Measurements from ENCODE around the gene H2BK1. TPM values are rescaled to one million over a fixed set of nuclear protein-coding genes. Genes with fewer than 3 reads are reported as not detected.

H2BK1 gene
- polyA plus RNA-seq, 1 donor (not counting 4 experiments of a cell fraction or from before 2014, with no cell fraction given): not detected

- dilution Hi-C loops (cut with MboI; ENCODE audit: extremely low pct_ligation_motif_present, low sequenced_read_pairs): no loop called here
- H3K4me3 ChIP-seq (ENCODE audit: control insufficient read depth in 2 of 3, extremely low read depth in 1 of 3, insufficient read depth in 2 of 3, low read depth in 1 of 3, low read length in 3 of 3): peak within 1 kb of the TSS; percentile 81 to 98 (median 94)
- peaks cover 8% of the 10 kb centered on the region for H4K20me1 ChIP-seq (ENCODE audit: control insufficient read depth, extremely low read depth, insufficient read depth, low read length)
- H3K79me2 ChIP-seq (ENCODE audit: control insufficient read depth, insufficient read depth, low read length): peaks cover 44% of the 10 kb centered on the region
- no peak for TF ChIP-seq EZH2 (IDR thresholded peaks at IDR 0.05; ENCODE audit: low read length)
- TF ChIP-seq CTCF (optimal IDR thresholded peaks at IDR 0.05 in 1 of 3, IDR thresholded peaks at IDR 0.05 in 1 of 3, conservative IDR thresholded peaks at IDR 0.05 in 1 of 3; ENCODE audit: extremely low read depth in 1 of 3, insufficient read depth in 2 of 3, low read length in 3 of 3): no peak
- peak within 1 kb of the TSS; percentile 68 for H3K27ac ChIP-seq (ENCODE audit: control insufficient read depth, insufficient read depth, low read length)
- peak within 1 kb of the TSS; percentile 85 for H3K9ac ChIP-seq (ENCODE audit: control insufficient read depth, extremely low read depth, insufficient read depth, low read length)
- FAIRE-seq: no peak
- no peaks in the 10 kb centered on the region for H3K9me3 ChIP-seq (ENCODE audit: control insufficient read depth, low read depth, low read length)
- peaks cover 13 to 21% of the 10 kb centered on the region in 2 experiments for H3K36me3 ChIP-seq (ENCODE audit: control insufficient read depth in 2 of 2, extremely low read depth in 1 of 2, insufficient read depth in 2 of 2, low read length in 2 of 2)
- H3K9me1 ChIP-seq (ENCODE audit: control insufficient read depth, extremely low read depth, insufficient read depth, low read length): no peaks in the 10 kb centered on the region
- H3K4me2 ChIP-seq (ENCODE audit: control insufficient read depth, extremely low read depth, insufficient read depth, low read depth, low read length): peak within 1 kb of the TSS; percentile 94
- peak within 1 kb of the TSS; percentile 93 for H2AFZ ChIP-seq (ENCODE audit: control insufficient read depth, low read length)
- H3K4me1 ChIP-seq (ENCODE audit: control insufficient read depth, extremely low read depth, insufficient read depth, low read length): peaks cover 23% of the 10 kb centered on the region
- H3K27me3 ChIP-seq (ENCODE audit: control insufficient read depth, extremely low read depth, insufficient read depth, low read length): no peaks in the 10 kb centered on the region
- peak; percentile 19 for DNase-seq (ENCODE audit: low read depth, low spot score)
Observed at GRCh38 chr7:151232091-151232916, 22.0 kb upstream of the H2BK1 start, which contains the start of gene CHPF2. CHPF2 (plus strand) TSS chr7:151232483; CDS start chr7:151234012, 1,529 bp downstream.

- FAIRE-seq: no peak
- Histone ChIP-seq H3K9me1 (ENCODE audit: control insufficient read depth, extremely low read depth, insufficient read depth, low read length) (no peaks in the 10 kb centered on the region), H4K20me1 (ENCODE audit: control insufficient read depth, extremely low read depth, insufficient read depth, low read length) (peaks cover 4% of the 10 kb centered on the region), H3K4me1 (ENCODE audit: control insufficient read depth, extremely low read depth, insufficient read depth, low read length) (peaks cover 26% of the 10 kb centered on the region), H3K4me2 (ENCODE audit: control insufficient read depth, extremely low read depth, insufficient read depth, low read depth, low read length) (no peak overlapping the region), H3K9ac (ENCODE audit: control insufficient read depth, extremely low read depth, insufficient read depth, low read length) (no peak overlapping the region), H3K27ac (ENCODE audit: control insufficient read depth, insufficient read depth, low read length) (no peak overlapping the region), H3K9me3 (ENCODE audit: control insufficient read depth, low read depth, low read length) (no peaks in the 10 kb centered on the region), H3K79me2 (ENCODE audit: control insufficient read depth, insufficient read depth, low read length) (peaks cover 45% of the 10 kb centered on the region), H3K36me3 (ENCODE audit: control insufficient read depth in 2 of 2, extremely low read depth in 1 of 2, insufficient read depth in 2 of 2, low read length in 2 of 2) (peaks cover 8 to 12% of the 10 kb centered on the region in 2 experiments), H3K27me3 (ENCODE audit: control insufficient read depth, extremely low read depth, insufficient read depth, low read length) (no peaks in the 10 kb centered on the region), H3K4me3 (ENCODE audit: control insufficient read depth in 2 of 3, extremely low read depth in 1 of 3, insufficient read depth in 2 of 3, low read depth in 1 of 3, low read length in 3 of 3) (no peak overlapping the region), H2AFZ (ENCODE audit: control insufficient read depth, low read length) (no peak overlapping the region)
- TF ChIP-seq CTCF (optimal IDR thresholded peaks at IDR 0.05 in 1 of 3, IDR thresholded peaks at IDR 0.05 in 1 of 3, conservative IDR thresholded peaks at IDR 0.05 in 1 of 3; ENCODE audit: extremely low read depth in 1 of 3, insufficient read depth in 2 of 3, low read length in 3 of 3) (no peak), EZH2 (IDR thresholded peaks at IDR 0.05; ENCODE audit: low read length) (no peak)
- DNase-seq (ENCODE audit: low read depth, low spot score): no peak
- dilution Hi-C loops (cut with MboI; ENCODE audit: extremely low pct_ligation_motif_present, low sequenced_read_pairs): no loop called here
Observed at GRCh38 chr7:151231080-151231479, 20.8 kb upstream of the H2BK1 start.
